Neural cell (in vitro differentiated cells): Measurements from ENCODE around the gene MTCL1.

ENCODE experiments used
- CTCF ChIP-seq: fragments of 450-650 bp; IDR thresholded peaks from 2 replicates; pipeline ENCODE4 v1.5.1; 2014; ENCODE audit warnings: antibody characterized with exemption, mild to moderate bottlenecking, moderate library complexity; ENCODE audit not compliant: poor library complexity, severe bottlenecking
- EP300 ChIP-seq: fragments of 450-650 bp; conservative IDR thresholded peaks from 2 replicates; pipeline ENCODE4 v1.6.1; 2014; ENCODE audit warnings: antibody characterized with exemption, mild to moderate bottlenecking, moderate library complexity; ENCODE audit not compliant: poor library complexity, severe bottlenecking
- EZH2 ChIP-seq: fragments of 200-600, 300-800 bp; shearing (Covaris generic), sonication (generic); IDR thresholded peaks from 2 replicates; pipeline ENCODE4 v1.6.1; 2014; ENCODE audit warnings: antibody characterized with exemption, low read length, borderline replicate concordance, mild to moderate bottlenecking; ENCODE audit not compliant: insufficient read depth, poor library complexity, severe bottlenecking
- POLR2AphosphoS5 ChIP-seq: IDR thresholded peaks from 2 replicates; pipeline ENCODE4 v1.6.1; 2012
- RAD21 ChIP-seq: fragments of 450-650 bp; conservative IDR thresholded peaks from 2 replicates; pipeline ENCODE4 v1.6.1; 2014; ENCODE audit warnings: antibody characterized with exemption, mild to moderate bottlenecking, moderate library complexity
- REST ChIP-seq: IDR thresholded peaks from 2 replicates; pipeline ENCODE4 v1.6.1; 2012; ENCODE audit warnings: borderline replicate concordance
- SMC3 ChIP-seq: fragments of 450-650 bp; conservative IDR thresholded peaks from 2 replicates; pipeline ENCODE4 v1.6.1; 2014; ENCODE audit warnings: antibody characterized with exemption, mild to moderate bottlenecking, moderate library complexity; ENCODE audit not compliant: poor library complexity
- TAF1 ChIP-seq: IDR thresholded peaks from 2 replicates; pipeline ENCODE4 v1.6.1; 2012; ENCODE audit warnings: low read depth

- TF ChIP-seq CTCF (no peak), SMC3 (no peak), TAF1 (no peak), REST (no peak), RAD21 (no peak), EZH2 (no peak), POLR2AphosphoS5 (no peak), EP300 (no peak)
Measured at GRCh38 chr18:8734496-8734895, 29.1 kb downstream of the MTCL1 start.
